WI38 (cell line): ENCODE results near the gene TNFAIP8.
"Not testable (repeated sequence)": the region's sequence is repeated elsewhere in the genome, so short reads cannot be mapped to it uniquely, and the experiment has no call there.

ENCODE experiments used
- H3K4me3 ChIP-seq: 2 replicates; pipeline ENCODE4 v1.5.1; 2011; ENCODE audit warnings: low read depth, mild to moderate bottlenecking, control low read depth, low read length
- CTCF ChIP-seq: IDR thresholded peaks from 2 replicates; pipeline ENCODE4 v1.5.1; 2012; ENCODE audit warnings: low read depth, mild to moderate bottlenecking, control low read depth, low read length

The TNFAIP8 gene

GRCh38 chr5:119411361-119412278 is 55.8 kb downstream of the TNFAIP8 start:
- peak; percentile 60 for TF ChIP-seq CTCF
- peak overlapping the region; percentile 56 for H3K4me3 ChIP-seq

GRCh38 chr5:119412279-119413227 is 56.7 kb downstream of the TNFAIP8 start:
- no peak overlapping the region for H3K4me3 ChIP-seq
- no peak for TF ChIP-seq CTCF

GRCh38 chr5:119414124-119414734 is 58.4 kb downstream of the TNFAIP8 start:
- not testable (repeated sequence) for H3K4me3 ChIP-seq

GRCh38 chr5:119417891-119418605 is 62.2 kb downstream of the TNFAIP8 start:
- no peak for TF ChIP-seq CTCF
- H3K4me3 ChIP-seq = no peak overlapping the region

- H3K4me3 ChIP-seq = no peak overlapping the region
- no peak for TF ChIP-seq CTCF
Observed at GRCh38 chr5:119418606-119419100, 62.8 kb downstream of the TNFAIP8 start.

GRCh38 chr5:119420169-119420568 is 64.3 kb downstream of the TNFAIP8 start:
- no peak overlapping the region for H3K4me3 ChIP-seq
- no peak for TF ChIP-seq CTCF

- no peak overlapping the region for H3K4me3 ChIP-seq
- TF ChIP-seq CTCF = no peak
Observed at GRCh38 chr5:119426057-119426456, 70.2 kb downstream of the TNFAIP8 start.
